ENCODE data around the gene FUT8. TPM values are rescaled to one million over a fixed set of nuclear protein-coding genes. Genes with fewer than 3 reads are reported as not detected.

The FUT8 gene
- total RNA-seq, 4 donors from 2014 or later = 5.5 to 25.4 (median 8.8) TPM

DNA sequence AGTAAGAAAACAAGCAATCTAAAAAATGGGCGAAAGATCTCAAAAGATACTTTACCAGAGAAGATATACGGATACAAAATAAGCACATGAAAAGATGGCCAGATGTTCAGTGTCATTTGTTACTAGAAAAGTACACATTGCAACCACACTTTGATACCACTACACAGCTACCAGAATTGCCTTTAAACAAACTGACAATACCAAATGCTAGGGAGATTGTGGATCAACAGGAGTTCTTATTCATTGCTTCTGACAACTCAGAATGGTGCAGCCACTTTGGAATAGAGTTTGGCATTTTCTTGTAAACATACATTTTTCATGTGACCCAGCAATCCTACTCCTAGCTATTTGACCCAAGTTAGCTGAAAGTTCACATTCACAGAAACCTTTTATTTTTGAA lies 136.3 kb downstream of the FUT8 start:
- H3K27me3 ChIP-seq = no peaks in the 10 kb centered on the region
- H3K27ac ChIP-seq = no peak overlapping the region
- WGBS, 2 donors = 73 to 89% methylated on average over 2 of the region's 2 CpGs
- DNase-seq = no peak
- H3K36me3 ChIP-seq = no peaks in the 10 kb centered on the region
- no peaks in the 10 kb centered on the region for H3K9me3 ChIP-seq
- no peak overlapping the region for H3K4me3 ChIP-seq
- no peak for TF ChIP-seq POLR2A (IDR thresholded peaks at IDR 0.05)
- TF ChIP-seq, protein P1, sequence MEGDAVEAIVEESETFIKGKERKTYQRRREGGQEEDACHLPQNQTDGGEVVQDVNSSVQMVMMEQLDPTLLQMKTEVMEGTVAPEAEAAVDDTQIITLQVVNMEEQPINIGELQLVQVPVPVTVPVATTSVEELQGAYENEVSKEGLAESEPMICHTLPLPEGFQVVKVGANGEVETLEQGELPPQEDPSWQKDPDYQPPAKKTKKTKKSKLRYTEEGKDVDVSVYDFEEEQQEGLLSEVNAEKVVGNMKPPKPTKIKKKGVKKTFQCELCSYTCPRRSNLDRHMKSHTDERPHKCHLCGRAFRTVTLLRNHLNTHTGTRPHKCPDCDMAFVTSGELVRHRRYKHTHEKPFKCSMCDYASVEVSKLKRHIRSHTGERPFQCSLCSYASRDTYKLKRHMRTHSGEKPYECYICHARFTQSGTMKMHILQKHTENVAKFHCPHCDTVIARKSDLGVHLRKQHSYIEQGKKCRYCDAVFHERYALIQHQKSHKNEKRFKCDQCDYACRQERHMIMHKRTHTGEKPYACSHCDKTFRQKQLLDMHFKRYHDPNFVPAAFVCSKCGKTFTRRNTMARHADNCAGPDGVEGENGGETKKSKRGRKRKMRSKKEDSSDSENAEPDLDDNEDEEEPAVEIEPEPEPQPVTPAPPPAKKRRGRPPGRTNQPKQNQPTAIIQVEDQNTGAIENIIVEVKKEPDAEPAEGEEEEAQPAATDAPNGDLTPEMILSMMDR (IDR thresholded peaks at IDR 0.05) = no peak
- intact Hi-C loops (cut with DNase I) = no loop called here
- H3K4me1 ChIP-seq = no peaks in the 10 kb centered on the region

GRCh38 chr14:65549429-65549828 lies 136.9 kb downstream of the FUT8 start:
- 34 to 50% methylated on average over 2 of the region's 2 CpGs for WGBS, 2 donors
- intact Hi-C loops (cut with DNase I) = no loop called here
- TF ChIP-seq, protein P1 (IDR thresholded peaks at IDR 0.05) = no peak
- no peak for TF ChIP-seq POLR2A (IDR thresholded peaks at IDR 0.05)

GRCh38 chr14:65550779-65551643 lies 138.5 kb downstream of the FUT8 start:
- no peak for TF ChIP-seq POLR2A (IDR thresholded peaks at IDR 0.05)
- TF ChIP-seq, protein P1 (IDR thresholded peaks at IDR 0.05) = no peak
- Histone ChIP-seq H3K27me3 (no peaks in the 10 kb centered on the region), H3K9me3 (no peaks in the 10 kb centered on the region), H3K27ac (no peak overlapping the region), H3K36me3 (no peaks in the 10 kb centered on the region), H3K4me3 (no peak overlapping the region), H3K4me1 (peaks cover 0 to 4% (median 0%) of the 10 kb centered on the region in 3 donors)
- intact Hi-C loops (cut with DNase I) = no loop called here
- DNase-seq = no peak
- 85 to 87% methylated on average over 6 of the region's 6 CpGs for WGBS, 2 donors

More at GRCh38 chr14:65549429-65549828, 136.9 kb downstream of the FUT8 start:
- Histone ChIP-seq H3K4me1 (no peaks in the 10 kb centered on the region), H3K27me3 (no peaks in the 10 kb centered on the region), H3K36me3 (no peaks in the 10 kb centered on the region), H3K4me3 (no peak overlapping the region), H3K9me3 (no peaks in the 10 kb centered on the region), H3K27ac (no peak overlapping the region)
- no peak for DNase-seq

DNA sequence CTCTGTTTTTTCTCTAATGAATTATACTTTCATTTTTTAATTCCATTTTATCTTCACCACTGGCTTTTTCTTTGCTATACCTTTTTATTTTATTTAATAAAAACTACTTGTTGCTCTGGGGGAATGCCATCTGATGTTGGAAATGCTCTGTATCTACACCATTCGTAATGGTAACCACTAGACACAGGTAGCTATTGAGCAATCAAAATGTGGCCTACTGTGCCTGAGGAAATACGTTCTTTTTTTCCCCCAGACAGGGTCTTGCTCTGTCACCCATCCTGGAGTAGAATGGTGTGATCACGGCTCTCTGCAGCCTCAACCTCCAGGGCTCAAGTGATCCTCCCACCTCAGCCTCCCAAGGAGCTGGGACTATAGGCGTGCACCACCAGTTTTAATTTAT lies 140.2 kb downstream of the FUT8 start:
- intact Hi-C loops (cut with DNase I) = no loop called here
- Histone ChIP-seq H3K4me1 (peaks cover 0 to 4% (median 0%) of the 10 kb centered on the region in 3 donors), H3K4me3 (no peak overlapping the region), H3K36me3 (no peaks in the 10 kb centered on the region), H3K27ac (no peak overlapping the region), H3K9me3 (no peaks in the 10 kb centered on the region), H3K27me3 (no peaks in the 10 kb centered on the region)
- no peak for TF ChIP-seq POLR2A (IDR thresholded peaks at IDR 0.05)
- TF ChIP-seq, protein P1 (IDR thresholded peaks at IDR 0.05) = no peak
- WGBS, 2 donors = 89 to 95% methylated on average over 4 of the region's 4 CpGs
- no peak for DNase-seq

GRCh38 chr14:65554837-65555236 lies 142.3 kb downstream of the FUT8 start:
- DNase-seq = no peak
- H3K27me3 ChIP-seq = no peaks in the 10 kb centered on the region
- intact Hi-C loops (cut with DNase I) = no loop called here

More at GRCh38 chr14:65554837-65555236, 142.3 kb downstream of the FUT8 start:
- H3K36me3 ChIP-seq = no peaks in the 10 kb centered on the region
- TF ChIP-seq, protein P1 (IDR thresholded peaks at IDR 0.05) = no peak
- H3K27ac ChIP-seq = no peak overlapping the region
- H3K9me3 ChIP-seq = no peaks in the 10 kb centered on the region
- H3K4me1 ChIP-seq = peaks cover 0 to 4% (median 0%) of the 10 kb centered on the region in 3 donors
- H3K4me3 ChIP-seq = no peak overlapping the region
